Measurements from ENCODE around the gene LYG2. TPM values are rescaled to one million over a fixed set of nuclear protein-coding genes. Genes with fewer than 3 reads are reported as not detected.

LYG2 gene
- total and polyA plus RNA-seq, 2 of the 4 experiments (the other 2 are of a cell fraction): not detected

GRCh38 chr2:99261242-99261641 is 5.8 kb upstream of the LYG2 start:
- TF ChIP-seq BHLHE40 (IDR thresholded peaks at IDR 0.05; ENCODE audit: low read depth, low read length) (no peak), MAFK (IDR thresholded peaks at IDR 0.05; ENCODE audit: low read depth, low read length) (no peak), MAZ (IDR thresholded peaks at IDR 0.05; ENCODE audit: borderline replicate concordance, low read depth, low read length) (no peak), MXI1 (IDR thresholded peaks at IDR 0.05; ENCODE audit: borderline replicate concordance, low read depth, low read length) (no peak), POLR2A (IDR thresholded peaks at IDR 0.05; ENCODE audit: low read depth, low read length) (no peak), RFX5 (IDR thresholded peaks at IDR 0.05; ENCODE audit: low read depth, low read length) (no peak), CHD1 (IDR thresholded peaks at IDR 0.05; ENCODE audit: low read depth, low read length) (no peak), NFE2L2 (IDR thresholded peaks at IDR 0.05; ENCODE audit: low read depth, low read length) (no peak), CEBPB (IDR thresholded peaks at IDR 0.05; ENCODE audit: low read depth, low read length) (no peak), SMC3 (IDR thresholded peaks at IDR 0.05; ENCODE audit: low read depth, low read length) (no peak), CTCF (conservative IDR thresholded peaks at IDR 0.05; ENCODE audit: low read depth, low read length) (no peak), RCOR1 (IDR thresholded peaks at IDR 0.05; ENCODE audit: insufficient replicate concordance, low read length) (no peak), FOS (IDR thresholded peaks at IDR 0.05; ENCODE audit: low read depth, low read length) (no peak)
- TF ChIP-seq, protein P1, sequence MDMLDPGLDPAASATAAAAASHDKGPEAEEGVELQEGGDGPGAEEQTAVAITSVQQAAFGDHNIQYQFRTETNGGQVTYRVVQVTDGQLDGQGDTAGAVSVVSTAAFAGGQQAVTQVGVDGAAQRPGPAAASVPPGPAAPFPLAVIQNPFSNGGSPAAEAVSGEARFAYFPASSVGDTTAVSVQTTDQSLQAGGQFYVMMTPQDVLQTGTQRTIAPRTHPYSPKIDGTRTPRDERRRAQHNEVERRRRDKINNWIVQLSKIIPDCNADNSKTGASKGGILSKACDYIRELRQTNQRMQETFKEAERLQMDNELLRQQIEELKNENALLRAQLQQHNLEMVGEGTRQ (IDR thresholded peaks at IDR 0.05; ENCODE audit: low read depth, low read length): no peak
- TF ChIP-seq, protein P2, sequence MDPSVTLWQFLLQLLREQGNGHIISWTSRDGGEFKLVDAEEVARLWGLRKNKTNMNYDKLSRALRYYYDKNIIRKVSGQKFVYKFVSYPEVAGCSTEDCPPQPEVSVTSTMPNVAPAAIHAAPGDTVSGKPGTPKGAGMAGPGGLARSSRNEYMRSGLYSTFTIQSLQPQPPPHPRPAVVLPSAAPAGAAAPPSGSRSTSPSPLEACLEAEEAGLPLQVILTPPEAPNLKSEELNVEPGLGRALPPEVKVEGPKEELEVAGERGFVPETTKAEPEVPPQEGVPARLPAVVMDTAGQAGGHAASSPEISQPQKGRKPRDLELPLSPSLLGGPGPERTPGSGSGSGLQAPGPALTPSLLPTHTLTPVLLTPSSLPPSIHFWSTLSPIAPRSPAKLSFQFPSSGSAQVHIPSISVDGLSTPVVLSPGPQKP (IDR thresholded peaks at IDR 0.05; ENCODE audit: borderline replicate concordance, low read depth, low read length): no peak
- no CpG with 5 or more reads among the region's 4 CpGs for WGBS, 2 experiments (ENCODE audit: extremely low coverage in 2 of 2, insufficient read length in 1 of 2)
- no peak overlapping the region for H3K4me2 ChIP-seq (ENCODE audit: low read depth, low read length)
- no peak overlapping the region for H4K8ac ChIP-seq (ENCODE audit: low read depth in 2 of 2, low read length in 2 of 2)
- no peak overlapping the region for H3K4me3 ChIP-seq (ENCODE audit: insufficient read depth, low read depth, low read length)
- H2BK120ac ChIP-seq (ENCODE audit: low read depth, low read length): no peak overlapping the region
- no peak overlapping the region for H3K27ac ChIP-seq (ENCODE audit: insufficient read depth, low read length)
- no peaks in the 10 kb centered on the region for H3K4me1 ChIP-seq (ENCODE audit: control insufficient read depth, insufficient read depth, low read length)
- no peak overlapping the region for H2AFZ ChIP-seq (replicated peaks; ENCODE audit: low read length, poor library complexity)
- H3K27me3 ChIP-seq (ENCODE audit: control insufficient read depth, insufficient read depth, low read length): no peaks in the 10 kb centered on the region
- H2BK20ac ChIP-seq (ENCODE audit: low read depth, low read length): no peak overlapping the region
- H3K9ac ChIP-seq (ENCODE audit: low read depth, low read length): no peak overlapping the region
- no peak overlapping the region for H2BK15ac ChIP-seq (ENCODE audit: low read depth, low read length)
- H3K4ac ChIP-seq (ENCODE audit: low read depth, low read length): no peak overlapping the region
- dilution Hi-C loops (cut with HindIII; ENCODE audit: low sequenced_read_pairs, unreplicated experiment): no loop called here
- H3K18ac ChIP-seq (ENCODE audit: low read depth, low read length): no peak overlapping the region
- no peak overlapping the region for H4K91ac ChIP-seq (ENCODE audit: insufficient read depth, low read depth, low read length)
- H3K23ac ChIP-seq (ENCODE audit: low read depth, low read length): no peak overlapping the region
- no peak overlapping the region for H2AK9ac ChIP-seq (replicated peaks; ENCODE audit: low read depth, low read length, poor library complexity)
- ChIA-PET CTCF (interaction anchor here (1.1 kb wide), 1 partner anchor 18 kb away, joined by 3 read pairs; no protein-coding TSS in a partner anchor), POLR2A (ENCODE audit: unreplicated experiment) (no interaction called here)
- DNase-seq (no peak), ATAC-seq (ENCODE audit: low read depth) (no peak)
- H2AK5ac ChIP-seq (ENCODE audit: low read depth, low read length): no peak overlapping the region
- BruUV-seq (replicated peaks): no TSS peak
- no peaks in the 10 kb centered on the region for H3K36me3 ChIP-seq (ENCODE audit: control insufficient read depth, insufficient read depth, low read length)
- H2BK5ac ChIP-seq (ENCODE audit: low read depth, low read length, poor library complexity, severe bottlenecking): no peak overlapping the region
- H3K9me3 ChIP-seq (ENCODE audit: control insufficient read depth, insufficient read depth, low read length): no peaks in the 10 kb centered on the region
- H4K5ac ChIP-seq (ENCODE audit: low read depth, low read length): no peak overlapping the region
- in situ Hi-C loops (cut with MboI; ENCODE audit: low sequenced_read_pairs): no loop called here
- no peak overlapping the region for H3K14ac ChIP-seq (replicated peaks; ENCODE audit: low read depth, low read length)
- no peaks in the 10 kb centered on the region for H4K20me1 ChIP-seq (ENCODE audit: insufficient read depth, low read length)
- no peaks in the 10 kb centered on the region for H3K9me1 ChIP-seq (ENCODE audit: insufficient read depth, low read length)
- intact Hi-C loops (cut with micrococcal nuclease): no loop called here
- no peak overlapping the region for H3K56ac ChIP-seq (ENCODE audit: extremely low read depth, insufficient read depth, low read length)
- H3K79me1 ChIP-seq (ENCODE audit: low read depth in 1 of 2, low read length in 2 of 2): no peaks in the 10 kb centered on the region
